ENCODE results near the gene ZFAND6.

The ZFAND6 gene

GRCh38 chr15:80052597-80053304 lies 6.7 kb upstream of the ZFAND6 start:
- DNase-seq, result no peak

- DNase-seq, result no peak
Observed at GRCh38 chr15:80055933-80056332, 3.5 kb upstream of the ZFAND6 start.

DNA sequence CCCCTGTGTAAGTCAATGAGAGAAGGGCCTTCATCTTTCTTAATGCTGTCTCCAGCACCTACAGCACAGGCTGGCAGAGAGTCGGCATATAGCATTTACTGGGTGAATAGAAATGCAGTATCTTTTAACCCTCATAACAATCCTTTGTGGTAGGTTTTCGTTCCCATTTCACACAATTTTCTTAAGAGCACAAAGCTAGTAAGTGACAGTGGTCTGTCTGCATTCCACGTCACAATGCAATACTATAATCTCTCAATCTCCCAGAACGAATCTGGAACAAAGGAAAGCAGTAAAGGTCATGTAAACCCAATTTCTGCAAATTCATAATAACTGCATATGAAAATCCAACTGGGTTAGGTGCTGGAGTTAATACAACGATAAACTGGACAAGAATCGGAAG lies 1.4 kb upstream of the ZFAND6 start:
- no peak for DNase-seq

DNA sequence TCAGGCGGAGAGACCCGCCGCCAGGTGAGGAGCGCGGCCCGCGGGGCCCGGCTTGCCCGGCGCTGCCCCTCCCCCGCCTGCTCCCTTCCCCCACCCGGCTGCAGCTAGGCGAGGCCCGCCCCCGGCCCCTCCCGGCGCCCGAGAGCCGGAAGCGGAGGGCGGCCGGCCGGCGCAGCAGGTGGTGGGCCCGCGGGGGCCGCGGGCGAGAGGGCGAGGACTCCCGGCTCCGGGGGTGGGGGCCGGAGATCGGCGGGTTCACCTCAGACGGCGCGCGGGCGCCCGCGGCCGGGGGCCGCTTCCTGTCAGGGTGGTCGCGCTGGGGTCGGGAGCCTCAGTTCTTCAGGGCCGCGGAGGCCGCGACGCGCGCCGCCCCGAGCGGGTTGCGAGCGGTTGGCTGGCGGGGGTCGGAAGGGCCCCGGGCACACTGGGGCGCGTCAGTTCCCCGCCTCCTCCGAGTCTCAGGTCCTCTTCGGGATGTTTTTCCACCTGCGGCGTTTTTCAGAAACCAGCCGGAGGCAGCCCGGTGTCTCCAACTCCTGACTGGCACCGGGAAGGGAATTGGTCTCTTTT lies 395 bp downstream of the ZFAND6 start:
- no peak for DNase-seq

GRCh38 chr15:80060356-80061006 lies 1.0 kb downstream of the ZFAND6 start:
- no peak for DNase-seq

DNA sequence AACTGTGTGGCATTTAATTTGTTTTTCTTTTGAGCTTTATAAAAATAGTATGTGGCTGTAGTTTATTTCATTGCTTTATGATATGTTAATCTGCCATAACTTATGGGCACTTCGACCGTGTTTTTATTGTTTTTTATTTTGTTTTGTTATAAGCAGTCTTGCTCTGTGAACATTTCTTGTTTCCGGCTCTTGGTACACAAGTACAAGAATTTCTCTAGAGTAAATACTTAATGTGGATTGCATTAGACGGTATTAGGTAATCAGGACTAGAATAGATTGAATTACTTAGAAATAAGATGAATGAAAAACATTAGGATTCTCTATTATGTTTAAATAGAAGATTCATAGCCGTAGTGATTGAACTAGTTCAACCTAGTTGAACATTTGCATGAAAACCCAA lies 2.1 kb downstream of the ZFAND6 start:
- no peak for DNase-seq

DNA sequence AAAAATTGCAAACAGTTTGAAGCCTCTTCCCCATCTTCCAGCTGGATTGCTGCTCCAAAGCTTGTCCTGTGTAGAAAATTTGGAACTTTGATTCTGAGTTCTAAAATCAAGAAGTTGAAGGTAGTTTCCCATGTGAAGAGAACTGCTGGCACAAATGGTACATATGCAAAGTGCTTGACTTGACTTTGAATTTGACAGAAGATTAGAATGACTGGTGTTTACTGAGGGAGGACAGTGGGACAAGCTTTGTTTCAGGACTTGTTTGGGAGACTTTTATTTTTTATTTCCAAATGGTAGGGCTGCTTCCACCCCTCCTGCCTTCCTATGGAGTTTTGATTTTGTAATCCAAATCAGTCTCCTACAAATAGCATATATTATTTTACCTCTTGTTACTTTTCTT lies 7.4 kb downstream of the ZFAND6 start:
- DNase-seq, result no peak

DNA sequence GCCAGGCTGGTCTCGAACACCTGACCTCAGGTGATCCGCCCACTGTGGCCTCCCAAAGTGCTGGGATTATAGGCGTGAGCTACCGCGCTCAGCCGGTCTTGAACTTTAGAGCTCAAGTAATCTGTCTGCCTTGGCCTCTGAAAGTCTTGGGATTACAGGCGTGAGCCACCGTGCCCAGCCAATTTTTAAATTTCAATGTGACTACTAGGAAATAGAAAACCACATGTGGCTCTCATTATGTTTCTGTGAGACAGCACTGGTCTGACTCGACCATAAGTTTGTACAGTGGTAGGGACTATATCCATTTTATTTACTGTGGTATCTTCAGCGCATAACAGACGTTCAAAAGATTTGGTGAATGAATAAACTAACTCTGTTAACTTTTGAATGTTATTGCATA lies 9.1 kb downstream of the ZFAND6 start:
- no peak for DNase-seq

GRCh38 chr15:80070840-80071239 lies 11.4 kb downstream of the ZFAND6 start:
- no peak for DNase-seq

GRCh38 chr15:80071652-80072051 lies 12.2 kb downstream of the ZFAND6 start:
- DNase-seq, result no peak

DNA sequence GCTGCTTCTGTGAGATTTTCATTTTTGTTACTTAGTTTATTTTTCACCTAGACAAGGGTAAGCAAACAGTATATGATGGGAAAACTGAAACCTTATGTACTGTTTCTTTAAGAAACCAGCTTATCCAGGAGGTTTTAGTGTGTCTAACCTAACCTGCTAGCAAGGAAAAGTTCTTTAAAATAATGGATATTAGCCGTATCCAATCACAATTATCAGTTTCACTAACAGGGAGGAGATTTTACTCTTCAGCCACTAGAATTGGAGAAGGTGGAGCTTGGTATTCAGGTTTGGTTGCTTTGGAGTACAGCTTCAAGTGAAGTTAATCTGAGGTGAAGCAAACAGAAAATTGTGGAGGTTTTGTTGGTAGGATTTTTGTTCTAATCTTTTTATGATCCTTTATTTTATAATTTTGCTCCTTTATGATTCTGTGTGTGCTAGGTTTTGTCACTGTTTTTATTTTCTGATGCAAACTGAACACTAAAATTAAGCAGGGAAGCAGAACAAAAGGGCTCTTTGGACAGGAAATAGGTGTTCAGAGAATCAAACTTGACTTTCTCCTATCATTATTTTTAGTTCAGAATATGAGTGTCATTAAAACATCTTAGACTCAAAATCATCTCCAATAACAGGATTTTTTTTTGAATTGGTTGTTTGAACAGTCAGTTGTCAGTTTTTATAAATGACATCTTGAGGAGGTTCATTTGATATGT lies 13.0 kb downstream of the ZFAND6 start:
- DNase-seq, result no peak

GRCh38 chr15:80073197-80073596 lies 13.7 kb downstream of the ZFAND6 start:
- no peak for DNase-seq

GRCh38 chr15:80076321-80077318 lies 17.1 kb downstream of the ZFAND6 start:
- DNase-seq, result no peak

- no peak for DNase-seq
Observed at GRCh38 chr15:80081390-80081789, 21.9 kb downstream of the ZFAND6 start.

DNA sequence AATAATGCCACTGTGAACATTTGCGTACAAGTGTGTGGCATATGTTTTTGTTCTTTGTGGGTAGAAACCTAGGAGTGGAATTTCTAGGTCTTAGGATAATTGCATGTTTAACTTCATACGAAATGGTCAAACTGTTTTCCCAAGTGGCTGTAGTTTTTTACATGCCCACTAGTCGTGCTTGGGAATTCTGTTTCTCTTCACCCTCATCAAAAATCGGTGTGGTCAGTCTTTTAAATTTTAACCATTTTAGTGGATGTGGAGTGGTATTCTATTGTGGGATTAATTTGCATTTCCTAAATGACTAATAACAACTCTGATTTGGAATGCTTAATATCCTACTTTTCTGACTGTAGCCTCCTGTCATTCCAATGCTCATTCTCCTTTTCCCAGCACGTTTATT lies 27.6 kb downstream of the ZFAND6 start:
- no peak for DNase-seq

DNA sequence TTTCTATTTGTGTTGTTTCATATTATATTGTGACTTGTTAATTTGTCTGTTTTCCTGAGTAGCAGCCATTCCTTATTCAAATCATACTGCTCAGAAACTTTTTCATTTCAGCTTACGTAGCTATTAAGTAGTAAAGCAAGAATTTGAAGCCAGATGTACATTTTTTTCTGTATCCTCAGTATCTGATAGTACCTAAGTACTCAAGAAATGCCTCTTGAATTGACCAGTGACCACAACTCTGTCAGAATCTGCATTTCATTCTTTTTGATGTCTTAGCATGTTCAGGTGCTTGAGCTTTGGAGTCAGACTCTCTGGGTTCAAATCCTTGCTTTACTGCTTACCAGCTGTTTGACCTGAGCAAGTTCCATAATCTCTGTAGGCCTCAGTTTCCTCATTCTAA lies 30.6 kb downstream of the ZFAND6 start:
- DNase-seq, result no peak

DNA sequence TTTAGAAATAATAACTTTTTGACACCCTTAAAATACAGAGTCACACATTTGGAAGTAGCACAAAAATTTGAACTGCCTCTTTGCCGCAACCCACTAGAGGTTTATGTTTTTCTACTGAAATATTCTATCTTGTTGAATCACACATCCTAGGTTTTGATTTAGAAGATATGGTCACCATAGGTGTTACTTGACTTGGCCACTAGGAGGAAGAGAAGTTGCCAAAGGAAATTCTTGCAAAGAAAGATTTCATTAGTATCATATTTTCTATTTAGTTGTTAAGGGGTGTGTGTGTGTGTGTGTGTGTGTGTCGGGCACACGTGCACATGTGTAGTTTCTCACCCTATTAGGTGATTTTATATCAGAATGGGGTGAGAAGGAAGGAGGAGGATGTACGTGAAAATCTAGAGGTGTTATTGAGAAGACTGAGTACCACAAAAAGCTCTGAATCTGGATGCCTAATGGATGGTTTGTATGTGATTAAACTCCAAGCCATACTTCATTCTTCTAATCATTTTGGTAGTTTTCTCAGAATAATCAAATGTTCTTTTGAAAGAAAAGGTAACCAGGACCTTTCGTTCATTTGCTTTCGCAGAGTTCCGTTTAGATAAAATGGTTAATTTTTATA lies 31.5 kb downstream of the ZFAND6 start:
- DNase-seq, result no peak

- DNase-seq, result no peak
Observed at GRCh38 chr15:80093854-80094418, 34.5 kb downstream of the ZFAND6 start.

- no peak for DNase-seq
Observed at GRCh38 chr15:80095511-80095910, 36.0 kb downstream of the ZFAND6 start.

DNA sequence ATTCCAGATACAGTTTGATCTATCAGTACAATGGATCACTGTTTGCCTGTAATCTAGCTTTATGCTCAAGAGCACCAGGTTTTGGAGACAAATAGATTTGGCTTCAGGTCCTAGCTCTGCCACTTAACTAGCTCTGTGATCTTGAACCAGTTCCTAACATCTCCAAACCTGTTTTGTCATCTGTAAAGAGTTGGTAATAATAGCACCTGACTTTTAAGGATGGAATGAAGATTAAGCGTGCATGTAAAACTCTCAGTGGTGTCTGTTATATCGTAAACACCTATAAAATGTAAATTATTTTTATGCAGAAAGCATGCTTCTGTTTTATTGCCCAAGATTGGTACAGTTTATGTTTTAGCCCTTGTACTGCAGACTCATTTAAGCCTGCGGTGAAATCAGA lies 36.5 kb downstream of the ZFAND6 start:
- no peak for DNase-seq

- no peak for DNase-seq
Observed at GRCh38 chr15:80098341-80098740, 38.9 kb downstream of the ZFAND6 start.

DNA sequence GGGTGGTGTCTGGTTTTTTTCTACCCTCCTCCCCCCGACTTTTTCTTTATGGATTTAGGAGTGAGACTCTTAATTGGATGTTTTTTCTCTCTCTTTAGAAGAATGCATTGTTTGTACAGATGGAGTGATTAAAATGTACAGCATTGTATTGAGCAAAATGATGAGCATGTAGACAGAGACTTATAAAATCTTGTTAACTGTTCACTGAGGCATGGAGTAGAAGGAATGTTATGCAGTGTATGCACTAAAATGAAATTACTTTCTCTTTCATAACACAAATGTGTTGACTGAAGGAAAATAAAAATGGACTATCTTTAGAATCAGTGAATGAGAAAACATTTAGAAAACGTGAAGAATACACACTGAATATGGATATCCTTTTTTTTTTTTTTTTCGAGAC lies 39.8 kb downstream of the ZFAND6 start:
- DNase-seq, result no peak
